Adrenal gland (tissue), 12 donors: ENCODE data around the gene ASTN1. TPM values are rescaled to one million over a fixed set of nuclear protein-coding genes. Genes with fewer than 3 reads are reported as not detected.

Source experiments
- DNase-seq, 7 donors: peaks; one replicate each; pipeline ENCODE4 v3.0.0-alpha.2; 2019 to 2020
- H3K27ac ChIP-seq, 5 donors: fragments of 200-600 bp; sonication (generic) in 4 of 5; 1 replicate in 3 of 5; 2 replicates in 2 of 5; pipeline versions ENCODE4 v1.5.1 to v1.8.0; 2016 to 2020; ENCODE audit warnings: mild to moderate bottlenecking in 1 of 5
- H3K27me3 ChIP-seq: fragments of 200-600 bp; 2 replicates; pipeline ENCODE4 v1.8.0; 2021
- H3K36me3 ChIP-seq, 2 donors: fragments of 200-600 bp; replicated peaks in 1 of 2; 1 replicate in 1 of 2; 2 replicates in 1 of 2; pipeline versions ENCODE4 v1.5.1 to v1.8.0; 2018 to 2022
- H3K4me1 ChIP-seq, 2 donors: fragments of 200-600 bp; replicated peaks in 1 of 2; 1 replicate in 1 of 2; 2 replicates in 1 of 2; pipeline versions ENCODE4 v1.5.1 to v1.8.0; 2018 to 2021
- H3K4me3 ChIP-seq, 4 donors: fragments of 200-600 bp; sonication (generic) in 3 of 4; one replicate each; pipeline ENCODE4 v1.5.1; 2016 to 2018
- H3K9me3 ChIP-seq, 3 donors: fragments of 200-600 bp; sonication (generic) in 1 of 3; replicated peaks in 1 of 3; 1 replicate in 2 of 3; 2 replicates in 1 of 3; pipeline versions ENCODE4 v1.5.1 to v1.8.0; 2016 to 2021
- CTCF ChIP-seq, 6 experiments: fragments of 450-650 bp in 4 of 6; fragments of 200-600 bp in 2 of 6; sonication (generic) in 1 of 6; IDR thresholded peaks; 1 replicate in 5 of 6; 2 replicates in 1 of 6; pipeline versions ENCODE4 v1.5.1 to v1.8.0; 2016 to 2021; ENCODE audit warnings: antibody characterized with exemption in 6 of 6, mild to moderate bottlenecking in 2 of 6, moderate library complexity in 1 of 6
- POLR2A ChIP-seq, 2 donors: fragments of 450-650 bp; IDR thresholded peaks; one replicate each; pipeline ENCODE4 v1.6.1; 2017; ENCODE audit warnings: antibody characterized with exemption in 2 of 2, mild to moderate bottlenecking in 2 of 2, moderate library complexity in 1 of 2
- WGBS, 4 donors: extraction: QIAGEN DNeasy Blood & Tissue Kit in 2 of 4; methylation state at CpG; one replicate each; pipeline versions ENCODE4 v1.1.5 to v1.1.7; 2013 to 2017; 5-methylcytosine and 5-hydroxymethylcytosine counted together
- intact Hi-C, 2 donors: fragments of 100-400 bp; cut with DNase I; formaldehyde crosslinking; loops; one replicate each; pipeline versions ENCODE4 v1.14.1 to v1.15.0; 2022 to 2023
- polyA plus RNA-seq, 3 donors: library from polyadenylated mRNA; stranded (reverse); fragments of 200-250 nt in 2 of 3; fragments of 350-450 nt in 1 of 3; fragmentation: Illumina TruSeq in 1 of 3; extraction: RNeasy Lipid Tissue Mini Kit (QIAGEN cat#74804) in 1 of 3; gene quantifications; one replicate each; pipeline ENCODE4 v1.2.3, GENCODE V29; 2013 to 2014
- total RNA-seq, 9 donors: library from RNA; depleted of rRNA in 4 of 9; stranded (reverse); fragments of >200 nt in 4 of 9; fragments of 120-200 nt in 1 of 9; fragmentation: NEBNext Ultra II Directional in 1 of 9; extraction: Animal tissue kit (Norgen Biotek cat#: 25700) in 1 of 9; gene quantifications; one replicate each; pipeline versions ENCODE4 v1.1.0 to v1.2.4, GENCODE V29; 2013 to 2023
- donor health status: healthy with polysubstance abuse.
- donor health status: Bipolar disorder and iron deficiency.
- donor health status: DM: yes; HTN: yes; CAD: no.
- donor health status: DM: no; HTN: no; CAD: no.
- donor health status: DM: no; HTN: no; CAD: no.
- donor health status: DM: yes; HTN: yes; CAD: no.

Gene ASTN1
- total and polyA plus RNA-seq, 12 donors = 7.7 to 58.6 (median 40.7) TPM

- DNase-seq = no peak
- Histone ChIP-seq H3K4me3 (no peak overlapping the region), H3K27ac (no peak overlapping the region), H3K4me1 (no peaks in the 10 kb centered on the region), H3K9me3 (no peaks in the 10 kb centered on the region), H3K36me3 (no peaks in the 10 kb centered on the region), H3K27me3 (no peaks in the 10 kb centered on the region)
- 80 to 89% (median 84%) methylated on average over 2 of the region's 2 CpGs for WGBS, 4 donors
- TF ChIP-seq CTCF (IDR thresholded peaks at IDR 0.05) = no peak
- no peak for TF ChIP-seq POLR2A (IDR thresholded peaks at IDR 0.05)
- intact Hi-C loops = no loop called here
Measured at GRCh38 chr1:176963181-176963580, 201.3 kb downstream of the ASTN1 start.

GRCh38 chr1:176961678-176962077 lies 202.8 kb downstream of the ASTN1 start:
- TF ChIP-seq POLR2A (IDR thresholded peaks at IDR 0.05) = no peak
- TF ChIP-seq CTCF (IDR thresholded peaks at IDR 0.05) = no peak
- intact Hi-C loops = no loop called here
- no peak for DNase-seq
- no peak overlapping the region for H3K27ac ChIP-seq
- WGBS, 4 donors = 89 to 95% (median 94%) methylated on average over 2 of the region's 2 CpGs
- no peaks in the 10 kb centered on the region for H3K36me3 ChIP-seq
- no peaks in the 10 kb centered on the region for H3K9me3 ChIP-seq
- H3K27me3 ChIP-seq = no peaks in the 10 kb centered on the region
- H3K4me3 ChIP-seq = no peak overlapping the region
- H3K4me1 ChIP-seq = no peaks in the 10 kb centered on the region

- no peak overlapping the region for H3K27ac ChIP-seq
- intact Hi-C loops = no loop called here
- H3K4me1 ChIP-seq = no peaks in the 10 kb centered on the region
- no peak overlapping the region for H3K4me3 ChIP-seq
- DNase-seq = no peak
- no peak for TF ChIP-seq CTCF (IDR thresholded peaks at IDR 0.05)
- no peak for TF ChIP-seq POLR2A (IDR thresholded peaks at IDR 0.05)
- no peaks in the 10 kb centered on the region for H3K27me3 ChIP-seq
- no peaks in the 10 kb centered on the region for H3K9me3 ChIP-seq
- 65 to 75% (median 70%) methylated on average over 3 of the region's 3 CpGs for WGBS, 4 donors
- H3K36me3 ChIP-seq = no peaks in the 10 kb centered on the region
Measured at GRCh38 chr1:176959191-176959820, 205.2 kb downstream of the ASTN1 start.

GRCh38 chr1:176957603-176958002 lies 206.9 kb downstream of the ASTN1 start:
- TF ChIP-seq CTCF (IDR thresholded peaks at IDR 0.05) (no peak), POLR2A (IDR thresholded peaks at IDR 0.05) (no peak)
- no peaks in the 10 kb centered on the region for H3K9me3 ChIP-seq
- 88 to 92% (median 90%) methylated on average over 10 of the region's 10 CpGs for WGBS, 4 donors
- intact Hi-C loops = no loop called here
- H3K27ac ChIP-seq = no peak overlapping the region
- H3K4me3 ChIP-seq = no peak overlapping the region
- no peaks in the 10 kb centered on the region for H3K4me1 ChIP-seq
- no peaks in the 10 kb centered on the region for H3K27me3 ChIP-seq
- no peak for DNase-seq
- H3K36me3 ChIP-seq = no peaks in the 10 kb centered on the region
